HG03139 (cell line): ENCODE measurements around the gene MBD5.

Source experiments
- ATAC-seq: cut with Tn5 transposase; IDR thresholded peaks from one replicate; pipeline ENCODE4 v1.9.1; 2021; ENCODE audit not compliant: unreplicated experiment

Gene MBD5

GRCh38 chr2:148022882-148023281 is 2.0 kb downstream of the MBD5 start:
- ATAC-seq = no peak

GRCh38 chr2:148023861-148024260 is 3.0 kb downstream of the MBD5 start:
- peak; percentile 27 for ATAC-seq

DNA sequence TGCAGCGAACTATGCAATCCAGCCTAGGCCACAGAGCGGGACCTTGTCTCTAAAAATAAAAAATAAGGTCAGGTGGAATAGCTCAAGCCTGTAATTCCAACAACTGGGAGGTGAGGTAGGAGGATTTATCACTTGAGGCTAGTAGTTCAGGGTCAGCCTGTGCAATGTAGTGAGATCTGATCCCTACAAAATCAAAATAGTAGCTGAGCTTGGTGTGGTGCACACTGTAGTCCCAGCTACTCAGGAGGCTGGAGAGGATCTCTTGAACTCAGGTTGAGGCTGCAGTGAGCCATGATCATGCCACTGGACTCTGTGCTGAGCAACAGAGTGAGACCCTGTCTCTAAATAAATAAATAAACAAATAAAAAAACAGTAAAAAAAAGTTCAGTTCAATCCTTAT is 5.7 kb downstream of the MBD5 start:
- ATAC-seq = no peak

- no peak for ATAC-seq
Observed at GRCh38 chr2:148027822-148028221, 6.9 kb downstream of the MBD5 start.

- ATAC-seq = no peak
Observed at GRCh38 chr2:148028781-148029180, 7.9 kb downstream of the MBD5 start.

GRCh38 chr2:148031152-148031551 is 10.3 kb downstream of the MBD5 start:
- no peak for ATAC-seq

GRCh38 chr2:148032215-148032614 is 11.3 kb downstream of the MBD5 start:
- ATAC-seq = no peak

- ATAC-seq = no peak
Observed at GRCh38 chr2:148039783-148040182, 18.9 kb downstream of the MBD5 start.

DNA sequence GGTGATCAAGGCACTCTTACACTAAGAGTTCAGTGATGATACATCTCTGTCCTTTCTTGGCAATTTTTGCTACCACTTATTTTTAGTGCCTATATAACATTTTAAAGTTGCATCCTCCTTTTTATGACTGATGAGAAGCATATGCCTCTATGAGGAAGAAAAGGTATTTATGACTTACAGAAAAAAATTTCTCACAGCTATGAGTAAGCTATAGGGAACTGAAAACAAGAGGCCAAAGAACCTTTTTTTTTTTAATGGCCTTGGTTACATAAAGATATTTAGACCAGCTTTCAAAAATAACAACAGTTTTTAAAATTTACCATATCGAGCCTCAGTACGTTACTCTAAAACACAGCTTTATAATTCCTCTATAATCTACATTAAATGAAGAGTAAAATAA is 21.3 kb downstream of the MBD5 start:
- peak; percentile 58 for ATAC-seq

DNA sequence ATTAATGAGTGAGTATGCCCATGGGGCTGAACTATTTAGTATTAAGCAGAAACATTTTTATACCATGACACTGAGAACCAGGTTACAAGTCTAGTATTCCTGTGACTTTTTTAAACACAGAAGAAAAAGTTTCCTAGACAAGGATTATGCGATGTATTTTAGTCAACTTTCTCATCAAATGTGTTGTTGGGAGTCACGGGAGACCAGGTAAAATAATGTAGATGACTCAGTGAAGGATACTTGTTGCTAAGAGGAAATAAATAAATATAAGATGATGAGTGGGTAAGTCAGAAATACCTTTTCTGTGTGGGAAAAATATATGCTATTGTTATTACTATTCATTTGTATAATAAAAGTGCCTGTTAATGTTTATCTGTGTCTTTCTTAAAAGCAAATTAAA is 23.4 kb downstream of the MBD5 start:
- ATAC-seq = no peak

GRCh38 chr2:148046802-148047201 is 25.9 kb downstream of the MBD5 start:
- ATAC-seq = no peak

- peak; percentile 58 for ATAC-seq
Observed at GRCh38 chr2:148048475-148049221, 27.8 kb downstream of the MBD5 start.

GRCh38 chr2:148049284-148049683 is 28.4 kb downstream of the MBD5 start:
- ATAC-seq = no peak

GRCh38 chr2:148052687-148053086 is 31.8 kb downstream of the MBD5 start:
- ATAC-seq = no peak

DNA sequence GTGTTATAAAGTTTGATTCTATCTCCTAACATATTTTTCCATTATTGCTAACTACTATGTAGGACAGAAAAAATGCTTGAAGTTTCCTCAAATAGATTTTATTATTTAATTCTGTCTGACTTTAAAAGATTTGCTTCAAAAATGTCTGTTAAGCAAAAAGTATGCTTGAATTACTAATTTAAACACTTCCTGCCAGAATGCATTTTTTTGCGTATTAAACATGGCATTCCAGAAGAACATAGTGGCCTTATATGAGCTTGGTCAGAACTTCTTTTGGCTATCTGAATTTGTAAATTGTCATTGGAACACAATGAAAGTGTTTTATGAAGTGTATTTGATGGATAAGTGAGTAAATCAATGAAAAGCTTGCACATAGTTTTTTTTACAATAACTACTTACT is 37.8 kb downstream of the MBD5 start:
- ATAC-seq = no peak

GRCh38 chr2:148063633-148064032 is 42.7 kb downstream of the MBD5 start:
- ATAC-seq = no peak

DNA sequence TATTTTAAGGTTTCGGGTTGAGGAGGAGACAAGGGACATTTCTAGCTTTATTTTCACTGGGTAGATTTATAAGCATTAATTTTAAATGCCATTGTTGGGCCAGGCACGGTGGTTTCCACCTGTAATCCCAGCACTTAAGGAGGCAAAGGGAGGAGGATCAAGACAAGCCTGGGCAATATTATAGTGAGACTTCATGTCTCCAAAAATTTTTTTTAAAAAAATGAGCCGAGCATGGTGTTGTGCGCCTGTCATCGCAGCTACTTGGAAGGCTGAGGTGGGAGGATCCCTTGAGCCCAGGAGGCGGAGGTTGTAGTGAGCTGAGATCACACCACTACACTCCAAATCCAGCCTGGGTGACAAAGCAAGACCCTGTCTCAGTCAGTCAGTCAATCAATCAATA is 45.0 kb downstream of the MBD5 start:
- ATAC-seq = no peak

- ATAC-seq = no peak
Observed at GRCh38 chr2:148067801-148068200, 46.9 kb downstream of the MBD5 start.

GRCh38 chr2:148071351-148071750 is 50.5 kb downstream of the MBD5 start:
- ATAC-seq = no peak

- ATAC-seq = no peak
Observed at GRCh38 chr2:148096012-148096411, 75.1 kb downstream of the MBD5 start.

- ATAC-seq = no peak
Observed at GRCh38 chr2:148102641-148103040, 81.8 kb downstream of the MBD5 start.

DNA sequence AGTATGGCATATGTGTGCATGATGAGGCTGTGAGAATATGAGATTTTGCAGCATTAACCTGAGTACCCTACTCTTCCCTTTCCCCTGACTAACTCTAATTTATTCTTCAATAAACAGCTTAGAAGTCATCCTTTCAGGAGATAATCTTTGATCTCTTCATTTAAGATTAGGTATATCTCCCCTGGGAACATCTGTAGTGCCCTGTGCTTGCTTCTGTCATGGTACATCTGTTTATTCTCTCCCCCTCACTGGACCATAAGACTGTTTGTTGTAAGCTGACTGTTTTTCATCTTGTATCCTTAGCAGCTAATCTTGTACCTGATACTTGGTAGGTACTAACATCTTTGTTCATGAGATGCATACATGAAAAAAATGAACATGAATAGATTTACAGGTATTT is 83.1 kb downstream of the MBD5 start:
- ATAC-seq = no peak

- ATAC-seq = no peak
Observed at GRCh38 chr2:148106331-148106730, 85.4 kb downstream of the MBD5 start.
